HG03025 (cell line): ENCODE data around the gene POU2AF2.
"Not testable (repeated sequence)": the region's sequence is repeated elsewhere in the genome, so short reads cannot be mapped to it uniquely, and the experiment has no call there.

Experiments
- ATAC-seq: cut with Tn5 transposase; IDR thresholded peaks from one replicate; pipeline ENCODE4 v1.9.1; 2021; ENCODE audit warnings: mild to moderate bottlenecking, moderate library complexity; ENCODE audit not compliant: unreplicated experiment, low FRiP score

POU2AF2 gene

GRCh38 chr11:111253630-111254029 lies 8.1 kb downstream of the POU2AF2 start:
- no peak for ATAC-seq

GRCh38 chr11:111258046-111258445 lies 12.5 kb downstream of the POU2AF2 start:
- ATAC-seq: no peak

GRCh38 chr11:111259896-111260295 lies 14.4 kb downstream of the POU2AF2 start:
- no peak for ATAC-seq

DNA sequence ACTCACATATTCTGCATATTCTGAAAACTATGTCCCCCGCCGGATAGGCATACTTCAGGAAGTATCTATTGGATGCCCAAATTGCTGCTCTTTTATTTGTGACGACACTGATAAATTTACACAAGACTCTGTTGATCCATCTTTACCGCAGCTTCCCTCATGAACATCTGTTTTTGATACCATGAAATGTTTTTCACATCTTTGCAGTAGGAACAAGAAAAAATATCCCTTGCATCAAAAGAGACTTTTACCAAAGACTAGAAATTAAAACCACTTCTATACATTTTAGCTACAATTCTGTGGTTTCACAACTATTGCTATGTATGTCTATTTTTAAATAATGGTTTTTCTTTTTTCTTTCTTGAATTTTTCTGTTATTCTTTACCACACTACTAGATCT lies 15.3 kb downstream of the POU2AF2 start:
- ATAC-seq: no peak

DNA sequence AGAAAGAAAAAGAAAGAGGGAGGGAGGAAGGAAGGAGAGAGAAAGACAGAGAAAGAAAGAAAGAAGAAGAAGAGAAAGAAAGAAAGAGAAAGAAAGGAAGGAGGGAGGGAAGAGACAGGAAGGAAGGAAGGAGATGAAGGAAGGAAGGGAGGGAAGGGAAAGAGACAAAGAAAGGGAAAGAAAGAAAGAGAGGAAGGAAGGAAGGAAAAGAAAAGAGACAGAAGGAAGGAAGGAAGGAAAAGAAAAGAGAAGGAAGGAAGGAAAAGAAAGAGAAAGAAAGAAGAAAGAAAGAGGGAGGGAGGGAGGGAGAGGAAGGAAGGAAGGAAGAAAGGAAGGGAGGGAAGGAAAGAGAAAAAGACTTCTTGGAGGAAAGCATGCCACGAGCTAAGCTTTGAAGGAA lies 19.1 kb downstream of the POU2AF2 start:
- no peak for ATAC-seq

- no peak for ATAC-seq
Observed at GRCh38 chr11:111265421-111265820, 19.9 kb downstream of the POU2AF2 start.

DNA sequence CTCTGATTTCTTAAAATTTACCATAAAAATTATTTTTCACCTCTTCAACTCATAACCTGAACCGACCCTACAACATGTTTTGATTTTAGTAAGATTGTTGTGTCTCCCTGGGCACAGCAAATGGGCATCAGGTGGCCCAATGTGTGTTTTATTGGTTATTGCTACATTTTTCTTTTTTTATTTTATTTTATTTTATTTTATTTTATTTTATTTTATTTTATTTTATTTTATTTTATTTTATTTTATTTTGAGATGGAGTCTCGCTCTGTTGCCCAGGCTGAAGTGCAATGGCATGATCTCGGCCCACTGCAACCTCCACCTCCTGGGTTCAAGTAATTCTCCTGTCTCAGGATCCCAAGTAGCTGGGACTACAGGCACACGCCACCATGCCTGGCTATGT lies 22.8 kb downstream of the POU2AF2 start:
- not testable (repeated sequence) for ATAC-seq

- no peak for ATAC-seq
Observed at GRCh38 chr11:111269146-111269868, 23.8 kb downstream of the POU2AF2 start.

GRCh38 chr11:111272420-111272819 lies 26.9 kb downstream of the POU2AF2 start:
- ATAC-seq: no peak

DNA sequence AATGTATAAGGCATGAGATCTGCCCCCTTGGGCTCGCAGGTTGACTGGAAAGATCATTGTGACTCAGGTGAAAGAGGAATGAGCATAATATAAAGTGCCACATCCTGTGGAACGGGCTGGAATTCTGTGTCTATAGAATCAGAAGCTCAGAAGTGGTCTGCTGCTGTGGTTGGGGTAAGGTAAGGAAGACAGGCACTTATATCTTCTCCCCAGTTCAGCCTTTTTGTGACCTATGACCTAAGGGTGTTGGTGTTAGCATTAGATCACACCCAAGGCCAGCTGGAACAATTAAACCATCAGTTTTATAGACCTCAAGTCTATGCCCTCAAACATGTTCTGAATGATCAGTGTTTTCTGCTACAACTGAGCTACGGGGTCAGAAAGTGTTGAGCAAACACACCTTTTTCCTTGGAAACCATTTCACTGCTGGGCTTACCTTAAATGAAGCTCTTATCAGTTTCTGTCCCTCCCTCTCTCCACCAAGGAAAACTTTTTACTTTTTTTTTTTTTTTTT lies 37.1 kb downstream of the POU2AF2 start:
- no peak for ATAC-seq

GRCh38 chr11:111283945-111284481 lies 38.5 kb downstream of the POU2AF2 start:
- no peak for ATAC-seq

- ATAC-seq: no peak
Observed at GRCh38 chr11:111285189-111286091, 39.9 kb downstream of the POU2AF2 start.

GRCh38 chr11:111291764-111292163 lies 46.2 kb downstream of the POU2AF2 start:
- no peak for ATAC-seq

- not testable (repeated sequence) for ATAC-seq
Observed at GRCh38 chr11:111292408-111292807, 46.9 kb downstream of the POU2AF2 start.

DNA sequence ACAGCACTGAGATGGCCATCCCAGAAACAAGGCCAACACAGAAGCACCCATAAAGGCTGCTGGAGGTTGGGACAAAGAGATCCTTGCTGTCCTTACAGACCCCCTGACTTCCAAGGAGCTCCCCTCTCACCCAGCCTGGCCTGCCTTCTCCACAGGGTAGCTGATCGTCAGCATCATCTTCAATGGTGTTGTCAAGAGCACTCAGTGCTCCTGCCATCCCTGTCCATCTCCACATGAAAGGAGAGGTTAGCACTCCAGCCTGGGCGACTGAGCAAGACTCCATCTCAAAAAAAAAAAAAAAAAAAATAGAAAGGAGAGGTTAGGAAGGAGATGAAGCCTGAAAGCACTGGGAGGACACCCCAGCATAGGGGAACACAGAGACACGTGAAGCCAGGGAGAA lies 50.7 kb downstream of the POU2AF2 start:
- ATAC-seq: no peak

GRCh38 chr11:111297696-111298095 lies 52.2 kb downstream of the POU2AF2 start:
- no peak for ATAC-seq

GRCh38 chr11:111298413-111299100 lies 53.0 kb downstream of the POU2AF2 start, which contains the start of gene POU2AF3:
POU2AF3 (plus strand) TSS chr11:111298546; CDS start chr11:111298582, 36 bp downstream.
- no peak for ATAC-seq

GRCh38 chr11:111299101-111300026 lies 53.8 kb downstream of the POU2AF2 start:
- no peak for ATAC-seq

DNA sequence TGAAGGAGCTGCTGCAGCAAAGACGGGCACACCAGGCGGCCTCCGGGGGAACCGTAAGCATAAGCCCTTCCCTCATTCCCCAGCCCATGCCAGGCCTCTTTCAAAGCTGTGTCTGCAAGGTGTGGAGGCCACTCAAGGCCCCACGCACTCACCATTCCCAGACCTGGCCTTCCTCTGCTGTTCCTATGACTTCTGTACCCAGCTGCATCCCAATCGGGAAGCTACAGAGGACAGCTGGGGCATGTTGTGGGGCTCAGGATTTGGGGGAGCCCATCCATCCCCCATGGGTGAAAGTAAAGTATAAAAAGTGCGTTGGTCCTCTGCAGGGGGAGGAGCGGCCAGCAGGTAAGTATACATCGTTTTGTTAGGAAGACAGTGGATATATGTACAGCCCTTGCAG lies 55.0 kb downstream of the POU2AF2 start:
- no peak for ATAC-seq
